Measurements from ENCODE around the gene NEK10. TPM values are rescaled to one million over a fixed set of nuclear protein-coding genes. Genes with fewer than 3 reads are reported as not detected.

NEK10 gene
- total RNA-seq, 2 experiments from 2014 or later = 0.28 to 1.3 TPM

DNA sequence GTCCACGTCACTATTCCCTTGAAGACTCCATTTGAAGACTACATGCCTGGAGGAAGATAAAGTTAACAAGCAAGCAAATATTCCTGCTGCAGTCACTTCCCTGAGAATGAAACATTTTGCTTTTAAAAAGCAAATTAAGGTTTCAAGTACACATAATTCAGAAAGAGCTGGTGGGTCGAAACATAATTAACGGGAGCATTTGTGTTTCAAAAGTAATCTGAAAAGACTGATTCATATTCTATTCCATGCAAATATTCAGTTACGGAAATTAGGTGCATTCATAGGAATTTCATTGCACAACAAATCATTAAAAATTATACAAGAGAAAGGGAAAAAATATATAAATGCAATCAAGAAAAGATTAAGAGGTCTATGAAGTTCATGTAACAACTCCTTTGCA is 260.9 kb downstream of the NEK10 start:
- Histone ChIP-seq H3K79me2 (ENCODE audit: insufficient read depth, low read depth, low read length) (no peaks in the 10 kb centered on the region), H3K4me2 (ENCODE audit: low read length) (no peak overlapping the region), H3K9me3 (ENCODE audit: low read length) (no peaks in the 10 kb centered on the region), H3K27ac (ENCODE audit: low read depth, low read length, poor library complexity, severe bottlenecking) (no peak overlapping the region), H3K4me1 (ENCODE audit: insufficient read depth, low read length, poor library complexity, severe bottlenecking) (no peaks in the 10 kb centered on the region), H2AFZ (ENCODE audit: low read length) (no peak overlapping the region), H3K36me3 (ENCODE audit: insufficient read depth, low read length) (no peaks in the 10 kb centered on the region), H3K4me3 (ENCODE audit: low read depth, low read length, poor library complexity, severe bottlenecking) (no peak overlapping the region), H4K20me1 (ENCODE audit: insufficient read depth, low read length) (no peaks in the 10 kb centered on the region), H3K9me2 (ENCODE audit: insufficient read depth, low read length) (no peaks in the 10 kb centered on the region)
- intact Hi-C loops (cut with micrococcal nuclease; ENCODE audit: unreplicated experiment) = no loop called here
- TF ChIP-seq, protein P1, sequence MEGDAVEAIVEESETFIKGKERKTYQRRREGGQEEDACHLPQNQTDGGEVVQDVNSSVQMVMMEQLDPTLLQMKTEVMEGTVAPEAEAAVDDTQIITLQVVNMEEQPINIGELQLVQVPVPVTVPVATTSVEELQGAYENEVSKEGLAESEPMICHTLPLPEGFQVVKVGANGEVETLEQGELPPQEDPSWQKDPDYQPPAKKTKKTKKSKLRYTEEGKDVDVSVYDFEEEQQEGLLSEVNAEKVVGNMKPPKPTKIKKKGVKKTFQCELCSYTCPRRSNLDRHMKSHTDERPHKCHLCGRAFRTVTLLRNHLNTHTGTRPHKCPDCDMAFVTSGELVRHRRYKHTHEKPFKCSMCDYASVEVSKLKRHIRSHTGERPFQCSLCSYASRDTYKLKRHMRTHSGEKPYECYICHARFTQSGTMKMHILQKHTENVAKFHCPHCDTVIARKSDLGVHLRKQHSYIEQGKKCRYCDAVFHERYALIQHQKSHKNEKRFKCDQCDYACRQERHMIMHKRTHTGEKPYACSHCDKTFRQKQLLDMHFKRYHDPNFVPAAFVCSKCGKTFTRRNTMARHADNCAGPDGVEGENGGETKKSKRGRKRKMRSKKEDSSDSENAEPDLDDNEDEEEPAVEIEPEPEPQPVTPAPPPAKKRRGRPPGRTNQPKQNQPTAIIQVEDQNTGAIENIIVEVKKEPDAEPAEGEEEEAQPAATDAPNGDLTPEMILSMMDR (conservative IDR thresholded peaks at IDR 0.05; ENCODE audit: low read length) = no peak
- TF ChIP-seq EZH2phosphoT487 (IDR thresholded peaks at IDR 0.05; ENCODE audit: borderline replicate concordance, low read depth, low read length) = no peak
- POLR2A ChIA-PET = no interaction called here
- CTCF ChIA-PET (ENCODE audit: unreplicated experiment) = no interaction called here
- DNase-seq (ENCODE audit: low spot score) = no peak
- no TSS peak for BruUV-seq (replicated peaks)

DNA sequence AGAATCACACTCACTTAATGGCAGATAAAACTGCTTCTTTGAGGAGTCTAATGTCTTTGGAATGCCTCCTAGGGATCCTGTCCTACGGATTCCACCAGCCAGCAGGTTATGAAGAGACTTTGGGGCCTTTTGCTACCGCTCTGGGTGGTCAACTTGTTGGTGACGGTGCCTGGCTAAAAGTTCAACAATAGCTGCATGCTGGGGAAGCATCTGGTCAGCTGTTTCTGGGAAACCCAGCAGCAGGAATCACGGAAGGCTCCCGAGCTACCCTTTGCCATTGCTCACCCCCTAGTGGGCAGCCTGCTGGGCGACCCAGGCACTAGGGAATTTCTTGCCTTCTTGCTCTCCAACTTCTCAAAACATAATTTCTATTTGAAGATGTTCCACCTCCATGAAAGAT is 263.3 kb downstream of the NEK10 start:
- Histone ChIP-seq H3K79me2 (ENCODE audit: insufficient read depth, low read depth, low read length) (no peaks in the 10 kb centered on the region), H3K36me3 (ENCODE audit: insufficient read depth, low read length) (no peaks in the 10 kb centered on the region), H4K20me1 (ENCODE audit: insufficient read depth, low read length) (no peaks in the 10 kb centered on the region), H3K9me2 (ENCODE audit: insufficient read depth, low read length) (no peaks in the 10 kb centered on the region), H3K27ac (ENCODE audit: low read depth, low read length, poor library complexity, severe bottlenecking) (no peak overlapping the region), H3K4me3 (ENCODE audit: low read depth, low read length, poor library complexity, severe bottlenecking) (no peak overlapping the region), H2AFZ (ENCODE audit: low read length) (no peak overlapping the region), H3K4me2 (ENCODE audit: low read length) (no peak overlapping the region), H3K4me1 (ENCODE audit: insufficient read depth, low read length, poor library complexity, severe bottlenecking) (no peaks in the 10 kb centered on the region), H3K9me3 (ENCODE audit: low read length) (no peaks in the 10 kb centered on the region)
- intact Hi-C loops (cut with micrococcal nuclease; ENCODE audit: unreplicated experiment) = no loop called here
- DNase-seq (ENCODE audit: low spot score) = no peak
- no peak for TF ChIP-seq EZH2phosphoT487 (IDR thresholded peaks at IDR 0.05; ENCODE audit: borderline replicate concordance, low read depth, low read length)
- TF ChIP-seq, protein P1 (conservative IDR thresholded peaks at IDR 0.05; ENCODE audit: low read length) = no peak
- no TSS peak for BruUV-seq (replicated peaks)
- ChIA-PET CTCF (ENCODE audit: unreplicated experiment) (interaction anchor here (0.6 kb wide), 1 partner anchor 94 kb away, joined by 3 read pairs; no protein-coding TSS in a partner anchor), POLR2A (no interaction called here)

DNA sequence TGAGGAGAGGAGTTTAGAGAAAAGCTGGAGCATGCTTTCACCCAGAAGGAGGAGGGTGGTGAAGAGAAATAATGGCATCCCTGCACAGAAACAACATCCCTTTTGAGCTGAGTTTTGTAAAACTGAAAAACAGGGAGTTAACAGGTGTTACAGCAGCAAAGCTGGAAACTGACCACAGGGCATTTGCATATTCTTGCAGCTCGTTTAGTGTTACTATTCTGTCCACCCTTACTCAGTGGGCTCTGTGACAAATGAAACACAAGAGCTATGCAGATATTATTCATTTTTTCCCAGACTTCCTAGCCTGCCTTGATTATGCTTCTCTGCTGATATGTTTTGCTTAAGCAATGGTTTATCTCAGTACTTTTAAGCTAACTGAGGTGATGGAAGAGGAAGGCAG is 272.0 kb downstream of the NEK10 start:
- H3K4me1 ChIP-seq (ENCODE audit: insufficient read depth, low read length, poor library complexity, severe bottlenecking) = no peaks in the 10 kb centered on the region
- DNase-seq (ENCODE audit: low spot score) = no peak
- ChIA-PET POLR2A (interaction anchor here (0.6 kb wide), 1 partner anchor 450 kb away, joined by 3 read pairs; no protein-coding TSS in a partner anchor), CTCF (ENCODE audit: unreplicated experiment) (no interaction called here)
- no peaks in the 10 kb centered on the region for H3K9me3 ChIP-seq (ENCODE audit: low read length)
- intact Hi-C loops (cut with micrococcal nuclease; ENCODE audit: unreplicated experiment) = no loop called here
- no peaks in the 10 kb centered on the region for H3K79me2 ChIP-seq (ENCODE audit: insufficient read depth, low read depth, low read length)
- no peak overlapping the region for H3K4me2 ChIP-seq (ENCODE audit: low read length)
- H3K36me3 ChIP-seq (ENCODE audit: insufficient read depth, low read length) = no peaks in the 10 kb centered on the region
- H3K27ac ChIP-seq (ENCODE audit: low read depth, low read length, poor library complexity, severe bottlenecking) = no peak overlapping the region
- H3K4me3 ChIP-seq (ENCODE audit: low read depth, low read length, poor library complexity, severe bottlenecking) = no peak overlapping the region
- H2AFZ ChIP-seq (ENCODE audit: low read length) = no peak overlapping the region
- no peak for TF ChIP-seq EZH2phosphoT487 (IDR thresholded peaks at IDR 0.05; ENCODE audit: borderline replicate concordance, low read depth, low read length)
- TF ChIP-seq, protein P1 (conservative IDR thresholded peaks at IDR 0.05; ENCODE audit: low read length) = no peak
- BruUV-seq (replicated peaks) = no TSS peak
- H3K9me2 ChIP-seq (ENCODE audit: insufficient read depth, low read length) = no peaks in the 10 kb centered on the region
- H4K20me1 ChIP-seq (ENCODE audit: insufficient read depth, low read length) = no peaks in the 10 kb centered on the region

Measured in OCI-LY7 (cell line).